H1 (cell line): Measurements from ENCODE around the gene PRKD1.

Source experiments
- BACH1 ChIP-seq: IDR thresholded peaks from 2 replicates; pipeline ENCODE4 v1.6.1; 2012; ENCODE audit warnings: low read length, improper control_type of control experiment
- CHD1 ChIP-seq: IDR thresholded peaks from 2 replicates; pipeline ENCODE4 v1.6.1; 2012; ENCODE audit warnings: low read depth, low read length, improper control_type of control experiment
- SIX5 ChIP-seq: IDR thresholded peaks from 2 replicates; pipeline ENCODE4 v1.6.1; 2011; ENCODE audit warnings: mild to moderate bottlenecking, low read depth, low read length
- SP1 ChIP-seq: IDR thresholded peaks from 2 replicates; pipeline ENCODE4 v1.6.1; 2011; ENCODE audit warnings: low read depth, low read length
- TF ChIP-seq, protein P1 (sequence below): IDR thresholded peaks from 2 replicates; pipeline ENCODE4 v1.6.1; 2012; ENCODE audit warnings: inconsistent platforms
- TF ChIP-seq, protein P2 (sequence below), 3 experiments: IDR thresholded peaks; 1 replicate in 2 of 3; 2 replicates in 1 of 3; pipeline versions ENCODE4 v1.5.1 to v1.6.1; 2011; ENCODE audit warnings: low read length in 3 of 3, mild to moderate bottlenecking in 3 of 3, inconsistent platforms in 2 of 3, low read depth in 1 of 3, moderate library complexity in 1 of 3; ENCODE audit not compliant: insufficient read depth in 1 of 3; ENCODE audit errors: control extremely low read depth in 1 of 3

- TF ChIP-seq BACH1 (no peak), SIX5 (no peak), CHD1 (no peak), SP1 (no peak)
- TF ChIP-seq, protein P1, sequence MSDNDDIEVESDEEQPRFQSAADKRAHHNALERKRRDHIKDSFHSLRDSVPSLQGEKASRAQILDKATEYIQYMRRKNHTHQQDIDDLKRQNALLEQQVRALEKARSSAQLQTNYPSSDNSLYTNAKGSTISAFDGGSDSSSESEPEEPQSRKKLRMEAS = no peak
- TF ChIP-seq, protein P2, sequence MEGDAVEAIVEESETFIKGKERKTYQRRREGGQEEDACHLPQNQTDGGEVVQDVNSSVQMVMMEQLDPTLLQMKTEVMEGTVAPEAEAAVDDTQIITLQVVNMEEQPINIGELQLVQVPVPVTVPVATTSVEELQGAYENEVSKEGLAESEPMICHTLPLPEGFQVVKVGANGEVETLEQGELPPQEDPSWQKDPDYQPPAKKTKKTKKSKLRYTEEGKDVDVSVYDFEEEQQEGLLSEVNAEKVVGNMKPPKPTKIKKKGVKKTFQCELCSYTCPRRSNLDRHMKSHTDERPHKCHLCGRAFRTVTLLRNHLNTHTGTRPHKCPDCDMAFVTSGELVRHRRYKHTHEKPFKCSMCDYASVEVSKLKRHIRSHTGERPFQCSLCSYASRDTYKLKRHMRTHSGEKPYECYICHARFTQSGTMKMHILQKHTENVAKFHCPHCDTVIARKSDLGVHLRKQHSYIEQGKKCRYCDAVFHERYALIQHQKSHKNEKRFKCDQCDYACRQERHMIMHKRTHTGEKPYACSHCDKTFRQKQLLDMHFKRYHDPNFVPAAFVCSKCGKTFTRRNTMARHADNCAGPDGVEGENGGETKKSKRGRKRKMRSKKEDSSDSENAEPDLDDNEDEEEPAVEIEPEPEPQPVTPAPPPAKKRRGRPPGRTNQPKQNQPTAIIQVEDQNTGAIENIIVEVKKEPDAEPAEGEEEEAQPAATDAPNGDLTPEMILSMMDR (IDR thresholded peaks at IDR 0.05; ENCODE audit: control extremely low read depth in 1 of 3, insufficient read depth in 1 of 3, low read depth in 1 of 3, low read length in 3 of 3) = no peak
These were observed 188.7 kb downstream of the PRKD1 start for GRCh38 chr14:29738950-29739349.
